ENCODE data around the gene HMCN2. TPM values are rescaled to one million over a fixed set of nuclear protein-coding genes. Genes with fewer than 3 reads are reported as not detected.

Gene HMCN2
- total and polyA plus RNA-seq, 2 experiments from 2014 or later: 0.27 to 0.36 TPM

DNA sequence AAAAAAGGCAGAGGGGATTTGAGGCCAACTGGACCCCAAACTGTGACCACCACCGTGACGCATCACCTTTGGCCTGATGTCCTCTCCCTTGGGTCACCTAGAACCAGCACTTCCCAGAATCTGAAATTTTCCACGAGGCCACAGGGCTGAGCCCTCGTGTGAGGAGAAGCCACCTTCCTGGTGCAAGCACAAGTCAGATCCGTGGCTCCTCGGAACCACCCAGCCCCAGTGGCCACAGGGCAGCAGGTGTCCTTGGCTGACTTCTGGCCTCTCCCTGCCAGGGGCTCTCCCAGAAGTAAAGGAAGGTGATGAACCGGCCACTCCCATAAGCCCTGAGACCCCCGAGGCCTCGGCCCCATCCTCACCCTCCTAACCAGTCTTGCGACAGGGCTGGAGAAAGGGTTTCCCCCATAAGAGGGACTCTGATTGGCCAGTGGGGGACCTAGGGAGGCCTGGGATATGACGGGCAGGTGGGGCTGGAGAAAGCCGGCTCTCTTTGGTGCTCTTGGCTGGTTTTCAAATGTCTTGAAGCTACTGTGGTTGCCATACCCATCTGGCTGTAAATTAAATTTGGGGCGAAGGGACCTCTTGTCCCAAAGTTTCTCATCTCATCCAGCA is 20.9 kb upstream of the HMCN2 start:
- no peaks in the 10 kb centered on the region for H3K36me3 ChIP-seq
- no peak overlapping the region for H3K4me3 ChIP-seq
- no peaks in the 10 kb centered on the region for H3K9me3 ChIP-seq (ENCODE audit: low read depth)
- H3K27me3 ChIP-seq: no peaks in the 10 kb centered on the region
- TF ChIP-seq, protein P1, sequence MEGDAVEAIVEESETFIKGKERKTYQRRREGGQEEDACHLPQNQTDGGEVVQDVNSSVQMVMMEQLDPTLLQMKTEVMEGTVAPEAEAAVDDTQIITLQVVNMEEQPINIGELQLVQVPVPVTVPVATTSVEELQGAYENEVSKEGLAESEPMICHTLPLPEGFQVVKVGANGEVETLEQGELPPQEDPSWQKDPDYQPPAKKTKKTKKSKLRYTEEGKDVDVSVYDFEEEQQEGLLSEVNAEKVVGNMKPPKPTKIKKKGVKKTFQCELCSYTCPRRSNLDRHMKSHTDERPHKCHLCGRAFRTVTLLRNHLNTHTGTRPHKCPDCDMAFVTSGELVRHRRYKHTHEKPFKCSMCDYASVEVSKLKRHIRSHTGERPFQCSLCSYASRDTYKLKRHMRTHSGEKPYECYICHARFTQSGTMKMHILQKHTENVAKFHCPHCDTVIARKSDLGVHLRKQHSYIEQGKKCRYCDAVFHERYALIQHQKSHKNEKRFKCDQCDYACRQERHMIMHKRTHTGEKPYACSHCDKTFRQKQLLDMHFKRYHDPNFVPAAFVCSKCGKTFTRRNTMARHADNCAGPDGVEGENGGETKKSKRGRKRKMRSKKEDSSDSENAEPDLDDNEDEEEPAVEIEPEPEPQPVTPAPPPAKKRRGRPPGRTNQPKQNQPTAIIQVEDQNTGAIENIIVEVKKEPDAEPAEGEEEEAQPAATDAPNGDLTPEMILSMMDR (IDR thresholded peaks at IDR 0.05; ENCODE audit: low read depth, low read length): no peak
- H3K27ac ChIP-seq: no peak overlapping the region
- DNase-seq (ENCODE audit: low read depth in 1 of 2, low spot score in 1 of 2): no peak
- H3K4me1 ChIP-seq (ENCODE audit: low read depth): no peaks in the 10 kb centered on the region

DNA sequence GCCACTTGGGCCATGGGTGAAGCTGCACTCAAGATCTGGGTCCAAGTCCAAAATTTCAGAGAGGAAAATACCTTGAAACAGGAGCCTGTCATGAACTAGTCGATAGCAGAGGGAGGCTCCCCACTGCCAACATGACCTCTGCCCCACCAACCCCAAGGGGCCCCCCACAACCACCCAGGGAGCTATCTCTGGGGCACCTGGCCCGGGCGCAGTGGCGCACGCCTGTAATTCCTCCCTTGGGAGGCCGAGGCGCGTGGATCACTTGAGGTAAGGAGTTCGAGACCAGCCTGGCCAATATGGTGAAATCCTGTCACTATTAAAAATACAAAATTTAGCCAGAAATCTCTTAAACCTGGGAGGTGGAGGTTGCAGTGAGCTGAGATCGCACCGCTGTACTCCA is 20.1 kb upstream of the HMCN2 start:
- TF ChIP-seq, protein P1 (IDR thresholded peaks at IDR 0.05; ENCODE audit: low read depth, low read length): no peak
- H3K9me3 ChIP-seq (ENCODE audit: low read depth): no peaks in the 10 kb centered on the region
- DNase-seq (ENCODE audit: low read depth in 1 of 2, low spot score in 1 of 2): no peak
- no peaks in the 10 kb centered on the region for H3K4me1 ChIP-seq (ENCODE audit: low read depth)
- H3K27me3 ChIP-seq: no peaks in the 10 kb centered on the region
- no peak overlapping the region for H3K4me3 ChIP-seq
- no peak overlapping the region for H3K27ac ChIP-seq
- H3K36me3 ChIP-seq: no peaks in the 10 kb centered on the region

GRCh38 chr9:130246126-130246525 is 19.4 kb upstream of the HMCN2 start:
- Histone ChIP-seq H3K27ac (no peak overlapping the region), H3K36me3 (no peaks in the 10 kb centered on the region), H3K9me3 (ENCODE audit: low read depth) (no peaks in the 10 kb centered on the region), H3K4me3 (no peak overlapping the region), H3K4me1 (ENCODE audit: low read depth) (no peaks in the 10 kb centered on the region), H3K27me3 (no peaks in the 10 kb centered on the region)
- TF ChIP-seq, protein P1 (IDR thresholded peaks at IDR 0.05; ENCODE audit: low read depth, low read length): no peak
- DNase-seq (ENCODE audit: low read depth in 1 of 2, low spot score in 1 of 2): no peak

DNA sequence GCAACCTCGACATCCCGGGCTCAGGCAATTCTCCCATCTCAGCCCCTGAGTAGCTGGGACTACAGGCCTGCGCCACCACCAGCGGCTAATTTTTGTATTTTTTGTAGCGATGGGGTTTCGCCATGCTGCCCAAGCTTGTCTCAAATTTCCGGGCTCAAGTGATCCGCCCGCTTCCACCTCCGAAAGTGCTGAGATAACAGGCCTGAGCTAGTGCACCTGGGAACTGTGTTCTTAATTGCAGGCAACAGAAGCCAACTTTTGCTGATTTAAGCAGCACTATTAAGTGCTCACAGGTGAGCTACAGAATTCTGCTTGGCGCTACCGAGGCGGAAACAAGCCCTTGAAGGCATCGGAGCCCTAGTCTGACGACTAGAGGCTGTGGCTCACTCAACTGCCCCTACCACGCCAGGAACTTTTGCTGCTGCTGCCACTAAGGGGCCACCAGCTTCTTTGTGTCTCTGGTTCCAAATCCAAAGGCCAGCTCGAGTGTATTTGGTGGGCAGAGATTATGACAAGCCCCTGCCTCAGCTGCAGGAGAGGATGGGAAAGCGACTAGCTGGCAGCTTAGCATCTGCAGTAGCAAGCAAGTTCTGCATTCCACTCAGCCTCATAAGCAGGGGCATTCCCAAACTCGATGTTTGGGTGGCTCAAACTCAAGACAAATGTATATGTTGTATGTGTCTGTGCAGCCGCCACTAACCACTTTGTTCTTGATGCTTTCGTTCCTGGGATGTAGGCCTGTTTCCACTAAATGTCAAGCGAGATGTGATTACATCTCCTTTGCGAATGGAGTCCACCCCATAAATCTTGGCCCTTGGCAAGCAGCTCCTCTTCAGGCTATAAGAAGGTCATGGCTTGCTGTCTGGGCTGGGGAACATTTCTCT is 10.6 kb upstream of the HMCN2 start:
- no peaks in the 10 kb centered on the region for H3K27me3 ChIP-seq
- H3K4me3 ChIP-seq: no peak overlapping the region
- TF ChIP-seq, protein P1 (IDR thresholded peaks at IDR 0.05; ENCODE audit: low read depth, low read length): no peak
- no peak overlapping the region for H3K27ac ChIP-seq
- H3K36me3 ChIP-seq: no peaks in the 10 kb centered on the region
- no peaks in the 10 kb centered on the region for H3K9me3 ChIP-seq (ENCODE audit: low read depth)
- no peak for DNase-seq (ENCODE audit: low read depth in 1 of 2, low spot score in 1 of 2)
- no peaks in the 10 kb centered on the region for H3K4me1 ChIP-seq (ENCODE audit: low read depth)

- Histone ChIP-seq H3K27me3 (peaks cover 2% of the 10 kb centered on the region), H3K4me1 (ENCODE audit: low read depth) (no peaks in the 10 kb centered on the region), H3K27ac (no peak overlapping the region), H3K36me3 (no peaks in the 10 kb centered on the region), H3K4me3 (no peak overlapping the region), H3K9me3 (ENCODE audit: low read depth) (no peaks in the 10 kb centered on the region)
- TF ChIP-seq, protein P1 (IDR thresholded peaks at IDR 0.05; ENCODE audit: low read depth, low read length): no peak
- DNase-seq (ENCODE audit: low read depth in 1 of 2, low spot score in 1 of 2): no peak
These were observed 9.9 kb upstream of the HMCN2 start for GRCh38 chr9:130255631-130256134.
